IMR-90 (cell line): ENCODE results near the gene FGFRL1. TPM values are rescaled to one million over a fixed set of nuclear protein-coding genes. Genes with fewer than 3 reads are reported as not detected.

Experiments
- ATAC-seq: fragments of 200-7000 bp; cut with Tn5 transposase; 2 replicates; pipeline ENCODE4 v1.9.1; 2020; ENCODE audit warnings: low read depth, mild to moderate bottlenecking, moderate library complexity
- BruUV-seq: library from RNA; stranded (reverse); fragments of 400-500 nt; replicated peaks from 2 replicates; lab custom pipeline; 2021; lab: Mats Ljungman, UMichigan
- CTCF ChIA-PET: fragments of 300-600 bp; formaldehyde crosslinking; extraction: SDS; loops from one replicate; lab custom pipeline; 2021; ENCODE audit warnings: antibody characterized with exemption; lab: Yijun Ruan, JAX
- POLR2A ChIA-PET: fragments of 300-600 bp; sonication (Branson Sonifier 250); formaldehyde crosslinking; loops from one replicate; lab custom pipeline; 2022; ENCODE audit warnings: antibody characterized with exemption; ENCODE audit not compliant: unreplicated experiment; lab: Charles Lee
- DNase-seq: peaks from one replicate; pipeline ENCODE4 v3.0.0; 2013
- H2AFZ ChIP-seq: replicated peaks from 2 replicates; pipeline ENCODE3; 2013; ENCODE audit warnings: low read length, mild to moderate bottlenecking; ENCODE audit not compliant: poor library complexity
- H2AK5ac ChIP-seq: 2 replicates; pipeline ENCODE4 v1.6.1; 2013; ENCODE audit warnings: low read depth, low read length, inconsistent platforms
- H2AK9ac ChIP-seq: replicated peaks from 2 replicates; pipeline ENCODE3; 2013; ENCODE audit warnings: mild to moderate bottlenecking, low read depth, low read length, moderate library complexity; ENCODE audit not compliant: poor library complexity
- H2BK120ac ChIP-seq: 2 replicates; pipeline ENCODE4 v1.6.1; 2013; ENCODE audit warnings: low read depth, low read length, inconsistent platforms
- H2BK15ac ChIP-seq: 3 replicates; pipeline ENCODE4 v1.6.1; 2013; ENCODE audit warnings: low read depth, low read length, inconsistent platforms
- H2BK20ac ChIP-seq: 2 replicates; pipeline ENCODE4 v1.6.1; 2013; ENCODE audit warnings: low read depth, mild to moderate bottlenecking, inconsistent platforms, low read length, moderate library complexity
- H2BK5ac ChIP-seq: 2 replicates; pipeline ENCODE4 v1.6.1; 2013; ENCODE audit warnings: mild to moderate bottlenecking, low read depth, low read length, inconsistent platforms; ENCODE audit not compliant: poor library complexity, severe bottlenecking
- H3K14ac ChIP-seq: replicated peaks from 2 replicates; pipeline ENCODE4 v1.6.1; 2013; ENCODE audit warnings: low read depth, low read length, inconsistent platforms
- H3K18ac ChIP-seq: 2 replicates; pipeline ENCODE4 v1.6.1; 2013; ENCODE audit warnings: low read depth, low read length, control low read depth
- H3K23ac ChIP-seq: 2 replicates; pipeline ENCODE4 v1.6.1; 2013; ENCODE audit warnings: low read depth, low read length, inconsistent platforms
- H3K27ac ChIP-seq: 2 replicates; pipeline ENCODE4 v1.5.1; 2013; ENCODE audit warnings: mild to moderate bottlenecking, control low read depth, low read length; ENCODE audit not compliant: insufficient read depth
- H3K27me3 ChIP-seq: 2 replicates; pipeline ENCODE4 v1.6.1; 2013; ENCODE audit warnings: low read length; ENCODE audit not compliant: control insufficient read depth, insufficient read depth
- H3K36me3 ChIP-seq: 2 replicates; pipeline ENCODE4 v1.6.1; 2013; ENCODE audit warnings: low read length, mixed read lengths; ENCODE audit not compliant: control insufficient read depth, insufficient read depth
- H3K4ac ChIP-seq: 2 replicates; pipeline ENCODE4 v1.6.1; 2013; ENCODE audit warnings: low read depth, low read length, inconsistent platforms
- H3K4me1 ChIP-seq: 2 replicates; pipeline ENCODE4 v1.6.1; 2013; ENCODE audit warnings: low read length, mixed read lengths; ENCODE audit not compliant: control insufficient read depth, insufficient read depth
- H3K4me2 ChIP-seq: 2 replicates; pipeline ENCODE4 v1.6.1; 2013; ENCODE audit warnings: low read depth, mild to moderate bottlenecking, control low read depth, low read length, moderate library complexity
- H3K4me3 ChIP-seq: 2 replicates; pipeline ENCODE4 v1.5.1; 2013; ENCODE audit warnings: low read depth, mild to moderate bottlenecking, control low read depth, low read length, moderate library complexity; ENCODE audit not compliant: insufficient read depth
- H3K56ac ChIP-seq: 2 replicates; pipeline ENCODE4 v1.6.1; 2013; ENCODE audit warnings: low read length, inconsistent platforms; ENCODE audit not compliant: insufficient read depth; ENCODE audit errors: extremely low read depth
- H3K79me1 ChIP-seq, 2 experiments: 2 replicates each; pipeline ENCODE4 v1.6.1; 2013; ENCODE audit warnings: low read length in 2 of 2, inconsistent platforms in 1 of 2, low read depth in 1 of 2
- H3K9ac ChIP-seq: 2 replicates; pipeline ENCODE4 v1.6.1; 2013; ENCODE audit warnings: low read depth, low read length, control low read depth
- H3K9me1 ChIP-seq: 2 replicates; pipeline ENCODE4 v1.6.1; 2013; ENCODE audit warnings: low read length, inconsistent platforms; ENCODE audit not compliant: insufficient read depth
- H3K9me3 ChIP-seq: 2 replicates; pipeline ENCODE4 v1.6.1; 2013; ENCODE audit warnings: low read length; ENCODE audit not compliant: control insufficient read depth, insufficient read depth
- H4K20me1 ChIP-seq: 2 replicates; pipeline ENCODE4 v1.6.1; 2013; ENCODE audit warnings: low read length, inconsistent platforms; ENCODE audit not compliant: insufficient read depth
- H4K5ac ChIP-seq: 2 replicates; pipeline ENCODE4 v1.6.1; 2013; ENCODE audit warnings: mild to moderate bottlenecking, low read depth, low read length, control low read depth
- H4K8ac ChIP-seq, 2 experiments: 2 replicates each; pipeline ENCODE4 v1.6.1; 2013; ENCODE audit warnings: low read depth in 2 of 2, low read length in 2 of 2, control low read depth in 1 of 2, inconsistent platforms in 1 of 2
- H4K91ac ChIP-seq: 2 replicates; pipeline ENCODE4 v1.6.1; 2013; ENCODE audit warnings: low read depth, low read length, inconsistent platforms; ENCODE audit not compliant: insufficient read depth
- BHLHE40 ChIP-seq: fragments of 150-350 bp; IDR thresholded peaks from 2 replicates; pipeline ENCODE4 v1.6.1; 2016; ENCODE audit warnings: mild to moderate bottlenecking, low read depth, low read length
- CHD1 ChIP-seq: IDR thresholded peaks from 2 replicates; pipeline ENCODE4 v1.6.1; 2012; ENCODE audit warnings: low read depth, low read length, improper control_type of control experiment
- CTCF ChIP-seq: conservative IDR thresholded peaks from 2 replicates; pipeline ENCODE4 v1.5.1; 2012; ENCODE audit warnings: mild to moderate bottlenecking, low read depth, low read length, improper control_type of control experiment
- FOS ChIP-seq: fragments of 150-350 bp; IDR thresholded peaks from 2 replicates; pipeline ENCODE4 v1.6.1; 2016; ENCODE audit warnings: low read depth, low read length
- MAZ ChIP-seq: IDR thresholded peaks from 2 replicates; pipeline ENCODE4 v1.6.1; 2012; ENCODE audit warnings: low read depth, mild to moderate bottlenecking, low read length, improper control_type of control experiment, moderate library complexity, borderline replicate concordance
- MXI1 ChIP-seq: IDR thresholded peaks from 2 replicates; pipeline ENCODE4 v1.6.1; 2012; ENCODE audit warnings: low read depth, mild to moderate bottlenecking, low read length, moderate library complexity, borderline replicate concordance
- NFE2L2 ChIP-seq: fragments of 150-350 bp; IDR thresholded peaks from 2 replicates; pipeline ENCODE4 v1.6.1; 2016; ENCODE audit warnings: low read depth, mild to moderate bottlenecking, low read length
- POLR2A ChIP-seq: IDR thresholded peaks from 2 replicates; pipeline ENCODE4 v1.6.1; 2012; ENCODE audit warnings: mild to moderate bottlenecking, low read depth, low read length
- RAD21 ChIP-seq: IDR thresholded peaks from 2 replicates; pipeline ENCODE4 v1.6.1; 2012; ENCODE audit warnings: low read length, improper control_type of control experiment
- RCOR1 ChIP-seq: IDR thresholded peaks from 2 replicates; pipeline ENCODE4 v1.6.1; 2012; ENCODE audit warnings: mild to moderate bottlenecking, low read length, improper control_type of control experiment; ENCODE audit not compliant: insufficient replicate concordance
- RFX5 ChIP-seq: IDR thresholded peaks from 2 replicates; pipeline ENCODE4 v1.8.0; 2012; ENCODE audit warnings: low read depth, mild to moderate bottlenecking, low read length, moderate library complexity
- SMC3 ChIP-seq: fragments of 150-350 bp; IDR thresholded peaks from 2 replicates; pipeline ENCODE4 v1.6.1; 2016; ENCODE audit warnings: low read depth, mild to moderate bottlenecking, antibody characterized with exemption, low read length, moderate library complexity
- USF2 ChIP-seq: fragments of 150-350 bp; IDR thresholded peaks from 2 replicates; pipeline ENCODE4 v1.6.1; 2017; ENCODE audit warnings: mild to moderate bottlenecking, antibody characterized with exemption, low read length, low read depth
- WGBS, 2 experiments: methylation state at CpG; one replicate each; pipeline versions ENCODE4 v1.1.5 to v1.1.7; 2013; ENCODE audit warnings: missing lambda C conversion rate in 2 of 2; ENCODE audit not compliant: insufficient read length in 1 of 2; ENCODE audit errors: extremely low coverage in 2 of 2; 5-methylcytosine and 5-hydroxymethylcytosine counted together
- dilution Hi-C: fragments of 300-500 bp; cut with HindIII; formaldehyde crosslinking; loops from one replicate; pipeline ENCODE4 v1.14.3; 2018; ENCODE audit warnings: low sequenced_read_pairs; ENCODE audit not compliant: unreplicated experiment
- in situ Hi-C: fragments of 300-500 bp; cut with MboI; formaldehyde crosslinking; loops from 3 replicates; pipeline ENCODE4 v1.14.3; 2019; ENCODE audit warnings: low sequenced_read_pairs, inconsistent platforms, mixed read lengths
- intact Hi-C: fragments of 100-400 bp; cut with micrococcal nuclease; formaldehyde crosslinking; loops from 2 replicates; pipeline ENCODE4 v1.10.0; 2022
- polyA plus RNA-seq, 3 experiments: library from polyadenylated mRNA; depleted of rRNA; stranded (reverse); fragments of >200 nt; gene quantifications; 2 replicates each; pipeline ENCODE4 v1.2.3, GENCODE V29; 2012; ENCODE audit warnings: low replicate concordance in 1 of 3
- total RNA-seq: library from RNA; depleted of rRNA; stranded (reverse); fragments of >200 nt; gene quantifications from 2 replicates; pipeline ENCODE4 v1.2.3, GENCODE V29; 2012

Gene FGFRL1
- total and polyA plus RNA-seq, 2 of the 4 experiments (the other 2 are of a cell fraction), result 49.3 to 78.8 TPM

GRCh38 chr4:986879-987623 lies 24.4 kb upstream of the FGFRL1 start, which contains the start of gene IDUA:
Gene IDUA, plus strand, starts transcription at chr4:987044. Its CDS starts 41 bp downstream, at chr4:987085.
- Histone ChIP-seq H3K14ac (peak within 1 kb of the TSS; percentile 93), H4K5ac (peak within 1 kb of the TSS; percentile 91), H3K27ac (peak within 1 kb of the TSS; percentile 81), H4K91ac (peak within 1 kb of the TSS; percentile 72), H3K56ac (peak within 1 kb of the TSS; percentile 42; the same call in 1 of the 2 replicates), H4K8ac (peak within 1 kb of the TSS; percentile 34 to 86), H3K4me2 (peak within 1 kb of the TSS; percentile 95), H2AFZ (peak within 1 kb of the TSS; percentile 96), H2BK5ac (peak within 1 kb of the TSS; percentile 82), H2BK120ac (no peak within 1 kb of the TSS), H3K4ac (peak within 1 kb of the TSS; percentile 29), H2BK15ac (no peak within 1 kb of the TSS; the same call in 2 of the 3 replicates), H3K18ac (peak within 1 kb of the TSS; percentile 91), H2BK20ac (no peak within 1 kb of the TSS), H3K9me3 (no peaks in the 10 kb centered on the region), H3K4me1 (peaks cover 7% of the 10 kb centered on the region; the same call in 1 of the 2 replicates), H3K23ac (peak within 1 kb of the TSS; percentile 94), H4K20me1 (no peaks in the 10 kb centered on the region; the same call in 1 of the 2 replicates), H3K79me1 (peaks cover 5 to 34% of the 10 kb centered on the region in 2 experiments; a peak in 1 of 4 replicates), H3K9ac (peak within 1 kb of the TSS; percentile 94), H2AK5ac (peak within 1 kb of the TSS; percentile 48; the same call in 1 of the 2 replicates), H3K27me3 (no peaks in the 10 kb centered on the region), H3K4me3 (peak within 1 kb of the TSS; percentile 93), H3K36me3 (peaks cover 9% of the 10 kb centered on the region; the same call in 1 of the 2 replicates), H2AK9ac (peak within 1 kb of the TSS; percentile 69), H3K9me1 (no peaks in the 10 kb centered on the region; the same call in 1 of the 2 replicates)
- peak; percentile 53 for DNase-seq
- dilution Hi-C loops (no loop called here), in situ Hi-C loops (no loop called here), intact Hi-C loops (no loop called here)
- ATAC-seq, result peak; percentile 88
- POLR2A ChIA-PET, result interaction anchor here (0.5 to 0.6 kb wide), 2 partner anchors 17 to 142 kb away, joined by 3 read pairs; no protein-coding TSS in a partner anchor
- WGBS, 2 experiments, result 1% methylated on average over 33 of the region's 69 CpGs; no CpG with 5 or more reads in 1 of the 2 experiments
- no TSS peak for BruUV-seq
- CTCF ChIA-PET, result interaction anchor here (0.5 kb wide), 1 partner anchor 57 kb away, joined by 4 read pairs; no protein-coding TSS in a partner anchor
- no peak for TF ChIP-seq RCOR1
- TF ChIP-seq BHLHE40, result no peak
- TF ChIP-seq USF2, result peak; percentile 84
- peak; percentile 37; the same call in 1 of the 2 replicates for TF ChIP-seq MAZ
- peak; percentile 68 for TF ChIP-seq MXI1
- no peak for TF ChIP-seq CHD1
- peak; percentile 46; the same call in 1 of the 2 replicates for TF ChIP-seq RAD21
- TF ChIP-seq SMC3, result peak; percentile 15; the same call in 1 of the 2 replicates
- 0 out of 2 replicates have a peak, but pooled peaks have one; percentile 6 for TF ChIP-seq POLR2A
- TF ChIP-seq NFE2L2, result no peak
- peak; percentile 52 for TF ChIP-seq CTCF
- no peak for TF ChIP-seq FOS
- TF ChIP-seq RFX5, result no peak
